ENCODE measurements around the gene FOXB2.
A peak's percentile ranks its signal among the peaks of the same experiment; 100 is the strongest.
"Not testable (repeated sequence)": the region's sequence is repeated elsewhere in the genome, so short reads cannot be mapped to it uniquely, and the experiment has no call there.

FOXB2 gene

GRCh38 chr9:77043743-77044142 lies 24.3 kb downstream of the FOXB2 start:
- not testable (repeated sequence) for H3K4me3 ChIP-seq (ENCODE audit: low read depth, low read length); H3K27ac ChIP-seq (ENCODE audit: low read depth, low read length); H3K18ac ChIP-seq (ENCODE audit: low read length); H4K12ac ChIP-seq (ENCODE audit: low read depth, low read length); DNase-seq; H3K36me3 ChIP-seq (ENCODE audit: control insufficient read depth in 1 of 2, insufficient read depth in 2 of 2, low read length in 2 of 2); H3K79me1 ChIP-seq (ENCODE audit: low read length); H3K4me1 ChIP-seq (ENCODE audit: control insufficient read depth in 1 of 2, insufficient read depth in 2 of 2, low read length in 2 of 2); H3K9ac ChIP-seq (ENCODE audit: low read length); H2BK12ac ChIP-seq (ENCODE audit: low read length); H2AK5ac ChIP-seq (ENCODE audit: low read length); H3K4me2 ChIP-seq (ENCODE audit: low read length); H3K4ac ChIP-seq (ENCODE audit: low read depth, low read length); H3K79me2 ChIP-seq (ENCODE audit: control insufficient read depth, insufficient read depth, low read length, poor library complexity); H3K14ac ChIP-seq (ENCODE audit: low read length); H2BK120ac ChIP-seq (ENCODE audit: insufficient read depth, low read length, poor library complexity); H4K8ac ChIP-seq (ENCODE audit: low read depth, low read length); H3K23ac ChIP-seq (ENCODE audit: low read length); H4K91ac ChIP-seq (ENCODE audit: low read depth, low read length); H3K9me3 ChIP-seq (ENCODE audit: insufficient read depth, low read depth, low read length); H2AFZ ChIP-seq (ENCODE audit: insufficient read depth, low read length, poor library complexity); H3K27me3 ChIP-seq (ENCODE audit: insufficient read depth, low read length); H2BK5ac ChIP-seq (ENCODE audit: low read depth, low read length, poor library complexity)
- no CpG with 5 or more reads among the region's 4 CpGs for WGBS (ENCODE audit: extremely low coverage, insufficient coverage, insufficient read length)

DNA sequence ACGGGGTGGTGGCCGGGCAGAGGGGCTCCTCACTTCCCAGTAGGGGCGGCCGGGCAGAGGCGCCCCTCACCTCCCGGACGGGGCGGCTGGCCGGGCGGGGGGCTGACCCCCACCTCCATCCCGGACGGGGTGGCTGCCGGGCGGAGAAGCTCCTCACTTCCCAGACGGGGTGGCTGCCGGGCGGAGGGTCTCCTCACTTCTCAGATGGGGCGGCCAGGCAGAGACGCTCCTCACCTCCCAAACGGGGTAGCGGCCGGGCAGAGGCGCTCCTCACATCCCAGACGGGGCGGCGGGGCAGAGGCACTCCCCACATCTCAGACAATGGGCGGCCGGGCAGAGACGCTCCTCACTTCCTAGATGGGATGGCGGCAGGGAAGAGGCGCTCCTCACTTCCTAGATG lies 41.2 kb downstream of the FOXB2 start:
- WGBS (ENCODE audit: extremely low coverage, insufficient coverage, insufficient read length) = no CpG with 5 or more reads among the region's 31 CpGs
- H3K9ac ChIP-seq (ENCODE audit: low read length); H2BK12ac ChIP-seq (ENCODE audit: low read length); H3K18ac ChIP-seq (ENCODE audit: low read length); H3K4me3 ChIP-seq (ENCODE audit: low read depth, low read length); H4K8ac ChIP-seq (ENCODE audit: low read depth, low read length); DNase-seq; H3K4ac ChIP-seq (ENCODE audit: low read depth, low read length); H2AK5ac ChIP-seq (ENCODE audit: low read length); H3K36me3 ChIP-seq (ENCODE audit: control insufficient read depth in 1 of 2, insufficient read depth in 2 of 2, low read length in 2 of 2); H3K9me3 ChIP-seq (ENCODE audit: insufficient read depth, low read depth, low read length); H3K79me1 ChIP-seq (ENCODE audit: low read length); H3K4me1 ChIP-seq (ENCODE audit: control insufficient read depth in 1 of 2, insufficient read depth in 2 of 2, low read length in 2 of 2); H3K27ac ChIP-seq (ENCODE audit: low read depth, low read length); H3K23ac ChIP-seq (ENCODE audit: low read length); H2AFZ ChIP-seq (ENCODE audit: insufficient read depth, low read length, poor library complexity); H2BK120ac ChIP-seq (ENCODE audit: insufficient read depth, low read length, poor library complexity); H3K4me2 ChIP-seq (ENCODE audit: low read length); H3K79me2 ChIP-seq (ENCODE audit: control insufficient read depth, insufficient read depth, low read length, poor library complexity); H3K14ac ChIP-seq (ENCODE audit: low read length); H4K12ac ChIP-seq (ENCODE audit: low read depth, low read length); H4K91ac ChIP-seq (ENCODE audit: low read depth, low read length); H3K27me3 ChIP-seq (ENCODE audit: insufficient read depth, low read length); H2BK5ac ChIP-seq (ENCODE audit: low read depth, low read length, poor library complexity): not testable (repeated sequence)

DNA sequence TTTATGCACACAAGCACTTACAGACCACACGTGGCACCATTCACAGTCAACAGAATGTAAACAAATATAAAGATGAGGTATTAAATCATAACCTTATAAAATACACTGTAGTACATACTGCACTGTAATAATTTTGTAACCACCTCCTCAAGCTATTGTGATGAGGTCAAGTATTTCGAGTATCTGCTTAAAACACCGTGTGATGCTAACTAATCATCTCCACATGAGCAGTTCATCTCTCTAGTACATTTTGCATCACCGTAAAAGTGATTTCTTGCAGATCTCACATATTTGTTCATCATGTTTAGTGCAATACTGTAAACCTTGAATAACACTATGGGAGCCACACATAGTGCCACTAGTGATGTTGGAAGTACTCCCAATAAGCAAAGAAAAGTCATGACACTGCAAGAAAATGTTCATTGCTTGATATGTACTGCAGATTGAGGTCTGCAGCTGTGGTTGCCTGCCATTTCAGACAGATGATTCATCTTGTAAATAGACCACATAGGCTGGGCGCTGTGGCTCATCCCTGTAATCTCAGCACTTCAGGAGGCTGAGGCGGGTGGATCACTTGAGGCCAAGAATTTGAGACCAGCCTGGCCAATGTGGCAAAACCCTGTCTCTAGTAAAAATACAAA lies 44.3 kb downstream of the FOXB2 start:
- no peak overlapping the region for H3K9ac ChIP-seq (ENCODE audit: low read length)
- no peak overlapping the region for H2BK12ac ChIP-seq (ENCODE audit: low read length)
- H3K27me3 ChIP-seq (ENCODE audit: insufficient read depth, low read length) = no peaks in the 10 kb centered on the region
- H3K4me3 ChIP-seq (ENCODE audit: low read depth, low read length) = no peak overlapping the region
- no peak overlapping the region for H2AFZ ChIP-seq (ENCODE audit: insufficient read depth, low read length, poor library complexity)
- H2BK5ac ChIP-seq (ENCODE audit: low read depth, low read length, poor library complexity) = no peak overlapping the region
- H3K79me1 ChIP-seq (ENCODE audit: low read length) = no peaks in the 10 kb centered on the region
- no peaks in the 10 kb centered on the region for H3K9me3 ChIP-seq (ENCODE audit: insufficient read depth, low read depth, low read length)
- H3K14ac ChIP-seq (ENCODE audit: low read length) = no peak overlapping the region
- H3K36me3 ChIP-seq (ENCODE audit: control insufficient read depth in 1 of 2, insufficient read depth in 2 of 2, low read length in 2 of 2) = no peaks in the 10 kb centered on the region
- no peak overlapping the region for H4K12ac ChIP-seq (ENCODE audit: low read depth, low read length)
- no peak overlapping the region for H2BK120ac ChIP-seq (ENCODE audit: insufficient read depth, low read length, poor library complexity)
- no peaks in the 10 kb centered on the region for H3K4me1 ChIP-seq (ENCODE audit: control insufficient read depth in 1 of 2, insufficient read depth in 2 of 2, low read length in 2 of 2)
- no peak overlapping the region for H3K4ac ChIP-seq (ENCODE audit: low read depth, low read length)
- H3K18ac ChIP-seq (ENCODE audit: low read length) = no peak overlapping the region
- peak; percentile 17 to 49 for DNase-seq
- no peak overlapping the region for H3K4me2 ChIP-seq (ENCODE audit: low read length)
- no CpG with 5 or more reads among the region's 6 CpGs for WGBS (ENCODE audit: extremely low coverage, insufficient coverage, insufficient read length)
- no peak overlapping the region for H2AK5ac ChIP-seq (ENCODE audit: low read length)
- no peak overlapping the region for H3K27ac ChIP-seq (ENCODE audit: low read depth, low read length)
- no peaks in the 10 kb centered on the region for H3K79me2 ChIP-seq (ENCODE audit: control insufficient read depth, insufficient read depth, low read length, poor library complexity)
- H4K91ac ChIP-seq (ENCODE audit: low read depth, low read length) = no peak overlapping the region
- no peak overlapping the region for H3K23ac ChIP-seq (ENCODE audit: low read length)
- H4K8ac ChIP-seq (ENCODE audit: low read depth, low read length) = no peak overlapping the region

- H3K9me3 ChIP-seq (ENCODE audit: insufficient read depth, low read depth, low read length) = no peaks in the 10 kb centered on the region
- H3K4ac ChIP-seq (ENCODE audit: low read depth, low read length) = no peak overlapping the region
- no peak overlapping the region for H4K8ac ChIP-seq (ENCODE audit: low read depth, low read length)
- H3K27ac ChIP-seq (ENCODE audit: low read depth, low read length) = no peak overlapping the region
- DNase-seq = no peak
- H3K4me1 ChIP-seq (ENCODE audit: control insufficient read depth in 1 of 2, insufficient read depth in 2 of 2, low read length in 2 of 2) = no peaks in the 10 kb centered on the region
- no peak overlapping the region for H4K91ac ChIP-seq (ENCODE audit: low read depth, low read length)
- H3K14ac ChIP-seq (ENCODE audit: low read length) = no peak overlapping the region
- H2BK120ac ChIP-seq (ENCODE audit: insufficient read depth, low read length, poor library complexity) = no peak overlapping the region
- no peak overlapping the region for H2AFZ ChIP-seq (ENCODE audit: insufficient read depth, low read length, poor library complexity)
- no peak overlapping the region for H4K12ac ChIP-seq (ENCODE audit: low read depth, low read length)
- no peak overlapping the region for H2BK12ac ChIP-seq (ENCODE audit: low read length)
- no peak overlapping the region for H3K18ac ChIP-seq (ENCODE audit: low read length)
- H3K4me3 ChIP-seq (ENCODE audit: low read depth, low read length) = no peak overlapping the region
- H3K79me1 ChIP-seq (ENCODE audit: low read length) = no peaks in the 10 kb centered on the region
- H3K79me2 ChIP-seq (ENCODE audit: control insufficient read depth, insufficient read depth, low read length, poor library complexity) = no peaks in the 10 kb centered on the region
- H3K9ac ChIP-seq (ENCODE audit: low read length) = no peak overlapping the region
- H3K36me3 ChIP-seq (ENCODE audit: control insufficient read depth in 1 of 2, insufficient read depth in 2 of 2, low read length in 2 of 2) = no peaks in the 10 kb centered on the region
- no peak overlapping the region for H3K4me2 ChIP-seq (ENCODE audit: low read length)
- no peak overlapping the region for H2BK5ac ChIP-seq (ENCODE audit: low read depth, low read length, poor library complexity)
- no CpG with 5 or more reads among the region's 1 CpG for WGBS (ENCODE audit: extremely low coverage, insufficient coverage, insufficient read length)
- no peaks in the 10 kb centered on the region for H3K27me3 ChIP-seq (ENCODE audit: insufficient read depth, low read length)
- H2AK5ac ChIP-seq (ENCODE audit: low read length) = no peak overlapping the region
- H3K23ac ChIP-seq (ENCODE audit: low read length) = no peak overlapping the region
Observed at GRCh38 chr9:77066388-77066787, 46.9 kb downstream of the FOXB2 start.

All from trophoblast cell (in vitro differentiated cells and primary cell).